HCT116 (cell line): Measurements from ENCODE around the gene ZNF32. TPM values are rescaled to one million over a fixed set of nuclear protein-coding genes. Genes with fewer than 3 reads are reported as not detected.

Experiments
- ATAC-seq: fragments of 200-7000 bp; cut with Tn5 transposase; 2 replicates; pipeline ENCODE4 v1.9.1; 2020; ENCODE audit warnings: mild to moderate bottlenecking, moderate library complexity
- BruUV-seq: library from RNA; stranded (reverse); fragments of 400-500 nt; replicated peaks from 2 replicates; lab custom pipeline; 2021; lab: Mats Ljungman, UMichigan
- CTCF ChIA-PET: fragments of 300-600 bp; sonication (Branson Sonifier 250); formaldehyde crosslinking; loops from one replicate; lab custom pipeline; 2021; ENCODE audit warnings: antibody characterized with exemption; lab: Charles Lee
- POLR2A ChIA-PET: fragments of 300-600, 350-600 bp; sonication (Branson Sonifier 250); formaldehyde crosslinking; loops from one replicate; lab custom pipeline; 2021; ENCODE audit warnings: antibody characterized with exemption; lab: Charles Lee
- RAD21 ChIA-PET, 2 experiments: fragments of 300-600 bp; sonication (Branson Sonifier 250); formaldehyde crosslinking; loops; one replicate each; lab custom pipeline; 2023; ENCODE audit warnings: low total read pairs in 2 of 2; ENCODE audit not compliant: uncharacterized antibody in 2 of 2, unreplicated experiment in 2 of 2, low non-redundant PET in 1 of 2; lab: Charles Lee
- DNase-seq: peaks from one replicate; pipeline ENCODE4 v3.0.0-alpha.2; 2010; ENCODE audit warnings: low read depth, low spot score
- H2AFZ ChIP-seq: fragments of 200-600 bp; shearing (Covaris generic), sonication (generic); 2 replicates; pipeline ENCODE4 v1.6.1; 2017; ENCODE audit warnings: low read depth, mixed run types, mixed read lengths, antibody characterized with exemption, low read length; ENCODE audit not compliant: poor library complexity, severe bottlenecking
- H3K27ac ChIP-seq: 2 replicates; pipeline ENCODE4 v1.5.1; 2012; ENCODE audit warnings: low read depth, low read length
- H3K27me3 ChIP-seq: fragments of 200-600 bp; sonication (generic); 2 replicates; pipeline ENCODE4 v1.6.1; 2016; ENCODE audit warnings: mixed run types, low read length, mixed read lengths; ENCODE audit not compliant: insufficient read depth
- H3K36me3 ChIP-seq, 2 experiments: fragments of 200-500 bp in 1 of 2; fragments of 200-600 bp in 1 of 2; sonication (Bioruptor generic) in 1 of 2; sonication (generic) in 1 of 2; 2 replicates each; pipeline versions ENCODE4 v1.5.1 to v1.6.1; 2014 to 2016; ENCODE audit warnings: low read length in 2 of 2, inconsistent platforms in 1 of 2, mixed read lengths in 1 of 2, mixed run types in 1 of 2; ENCODE audit not compliant: insufficient read depth in 2 of 2, control insufficient read depth in 1 of 2
- H3K4me1 ChIP-seq, 2 experiments: fragments of 200-600 bp in 1 of 2; sonication (generic) in 1 of 2; 2 replicates each; pipeline versions ENCODE4 v1.5.1 to v1.6.1; 2012 to 2017; ENCODE audit warnings: low read length in 2 of 2, inconsistent platforms in 1 of 2, mild to moderate bottlenecking in 1 of 2, mixed read lengths in 1 of 2, mixed run types in 1 of 2, moderate library complexity in 1 of 2; ENCODE audit not compliant: insufficient read depth in 2 of 2, control insufficient read depth in 1 of 2
- H3K4me2 ChIP-seq: fragments of 200-600 bp; sonication (generic); 2 replicates; pipeline ENCODE4 v1.6.1; 2017; ENCODE audit warnings: mixed run types, low read length, mixed read lengths
- H3K4me3 ChIP-seq, 2 experiments: fragments of 200-600 bp in 1 of 2; sonication (generic) in 1 of 2; replicated peaks in 1 of 2; 2 replicates each; pipeline ENCODE4 v1.5.1; 2011 to 2016; ENCODE audit warnings: low read length in 2 of 2, control low read depth in 1 of 2, low read depth in 1 of 2, mild to moderate bottlenecking in 1 of 2, mixed read lengths in 1 of 2, mixed run types in 1 of 2
- H3K79me2 ChIP-seq: fragments of 200-600 bp; sonication (generic); 2 replicates; pipeline ENCODE4 v1.6.1; 2017; ENCODE audit warnings: mild to moderate bottlenecking, mixed run types, low read length, moderate library complexity, mixed read lengths; ENCODE audit not compliant: insufficient read depth
- H3K9ac ChIP-seq: fragments of 200-600 bp; sonication (generic); 2 replicates; pipeline ENCODE4 v1.6.1; 2016; ENCODE audit warnings: low read length, mixed read lengths
- H3K9me2 ChIP-seq: fragments of 200-600 bp; sonication (generic), shearing (Covaris generic); 2 replicates; pipeline ENCODE4 v1.6.1; 2017; ENCODE audit warnings: mixed run types, mild to moderate bottlenecking, moderate library complexity; ENCODE audit not compliant: insufficient read depth
- H3K9me3 ChIP-seq, 2 experiments: fragments of 200-500 bp in 1 of 2; fragments of 200-600 bp in 1 of 2; sonication (Bioruptor generic) in 1 of 2; sonication (generic) in 1 of 2; 2 replicates each; pipeline ENCODE4 v1.6.1; 2014 to 2017; ENCODE audit warnings: low read length in 2 of 2, mixed read lengths in 2 of 2, inconsistent platforms in 1 of 2, low read depth in 1 of 2, mild to moderate bottlenecking in 1 of 2, mixed run types in 1 of 2, moderate library complexity in 1 of 2; ENCODE audit not compliant: control insufficient read depth in 1 of 2, insufficient read depth in 1 of 2
- H4K20me1 ChIP-seq: fragments of 200-600 bp; sonication (generic), shearing (Covaris generic); 2 replicates; pipeline ENCODE4 v1.6.1; 2017; ENCODE audit warnings: mixed run types, mild to moderate bottlenecking, moderate library complexity; ENCODE audit not compliant: insufficient read depth
- CEBPB ChIP-seq: IDR thresholded peaks from 2 replicates; pipeline ENCODE4 v1.6.1; 2012; ENCODE audit warnings: low read depth
- ELF1 ChIP-seq: IDR thresholded peaks from 2 replicates; pipeline ENCODE4 v1.6.1; 2012; ENCODE audit warnings: low read depth, borderline replicate concordance
- EZH2 ChIP-seq: fragments of 200-600 bp; sonication (generic); IDR thresholded peaks from 2 replicates; pipeline ENCODE4 v1.6.1; 2017; ENCODE audit warnings: antibody characterized with exemption, mixed run types
- EZH2phosphoT487 ChIP-seq: fragments of 200-600 bp; IDR thresholded peaks from 2 replicates; pipeline ENCODE4 v1.6.1; 2018; ENCODE audit warnings: antibody characterized with exemption, borderline replicate concordance
- FOSL1 ChIP-seq: IDR thresholded peaks from 2 replicates; pipeline ENCODE4 v1.6.1; 2012; ENCODE audit warnings: low read depth
- POLR2A ChIP-seq: IDR thresholded peaks from 2 replicates; pipeline ENCODE4 v1.7.0; 2011; ENCODE audit warnings: borderline replicate concordance; ENCODE audit not compliant: insufficient read depth, insufficient read length; ENCODE audit errors: extremely low read depth
- POLR2AphosphoS5 ChIP-seq: IDR thresholded peaks from 2 replicates; pipeline ENCODE4 v1.6.1; 2011; ENCODE audit warnings: mild to moderate bottlenecking, low read depth, low read length, moderate library complexity
- SIN3A ChIP-seq: IDR thresholded peaks from 2 replicates; pipeline ENCODE4 v1.6.1; 2012; ENCODE audit warnings: low read depth
- TCF7L2 ChIP-seq: IDR thresholded peaks from 2 replicates; pipeline ENCODE4 v1.7.0; 2011; ENCODE audit warnings: borderline replicate concordance, inconsistent platforms; ENCODE audit not compliant: insufficient read depth, insufficient read length; ENCODE audit errors: extremely low read depth
- YY1 ChIP-seq: IDR thresholded peaks from 2 replicates; pipeline ENCODE4 v1.6.1; 2011; ENCODE audit warnings: low read length, low read depth, moderate library complexity, mild to moderate bottlenecking; ENCODE audit not compliant: insufficient replicate concordance; ENCODE audit errors: extremely low read depth
- ZFX ChIP-seq: fragments of 450-650 bp; IDR thresholded peaks from 2 replicates; pipeline ENCODE4 v1.6.1; 2017
- ZNF274 ChIP-seq: fragments of 200-500 bp; sonication (Bioruptor generic); IDR thresholded peaks from 2 replicates; pipeline ENCODE4 v1.6.1; 2014; ENCODE audit warnings: mild to moderate bottlenecking, low read depth, low read length, inconsistent platforms
- intact Hi-C: fragments of 100-400 bp; cut with micrococcal nuclease; formaldehyde crosslinking; loops from 2 replicates; pipeline ENCODE4 v1.10.0; 2022
- total RNA-seq: library from RNA; stranded (reverse); gene quantifications from one replicate; pipeline ENCODE4 v1.2.1, GENCODE V29; 2021; ENCODE audit not compliant: unreplicated experiment
- TF ChIP-seq, protein P1 (sequence below): IDR thresholded peaks from 2 replicates; pipeline ENCODE4 v1.6.1; 2011; ENCODE audit warnings: mild to moderate bottlenecking, low read length, moderate library complexity; ENCODE audit not compliant: insufficient replicate concordance; ENCODE audit errors: extremely low read depth
- TF ChIP-seq, protein P2 (sequence below): IDR thresholded peaks from 2 replicates; pipeline ENCODE4 v1.6.1; 2012
- TF ChIP-seq, protein P3 (sequence below): IDR thresholded peaks from 2 replicates; pipeline ENCODE4 v1.6.1; 2012; ENCODE audit warnings: low read depth
- TF ChIP-seq, protein P4 (sequence below), 3 experiments: fragments of 200-600 bp in 1 of 3; sonication (generic) in 1 of 3; IDR thresholded peaks in 2 of 3; conservative IDR thresholded peaks in 1 of 3; 2 replicates each; pipeline ENCODE4 v1.5.1; 2012 to 2017; ENCODE audit warnings: low read depth in 2 of 3, low read length in 2 of 3, antibody characterized with exemption in 1 of 3, borderline replicate concordance in 1 of 3, control low read depth in 1 of 3, mild to moderate bottlenecking in 1 of 3, mixed read lengths in 1 of 3, mixed run types in 1 of 3, moderate library complexity in 1 of 3; ENCODE audit not compliant: insufficient read depth in 1 of 3
- TF ChIP-seq, protein P5 (sequence below): IDR thresholded peaks from 2 replicates; pipeline ENCODE4 v1.6.1; 2012

The ZNF32 gene
- total RNA-seq, 1 experiment from 2014 or later = 10.3 TPM

DNA sequence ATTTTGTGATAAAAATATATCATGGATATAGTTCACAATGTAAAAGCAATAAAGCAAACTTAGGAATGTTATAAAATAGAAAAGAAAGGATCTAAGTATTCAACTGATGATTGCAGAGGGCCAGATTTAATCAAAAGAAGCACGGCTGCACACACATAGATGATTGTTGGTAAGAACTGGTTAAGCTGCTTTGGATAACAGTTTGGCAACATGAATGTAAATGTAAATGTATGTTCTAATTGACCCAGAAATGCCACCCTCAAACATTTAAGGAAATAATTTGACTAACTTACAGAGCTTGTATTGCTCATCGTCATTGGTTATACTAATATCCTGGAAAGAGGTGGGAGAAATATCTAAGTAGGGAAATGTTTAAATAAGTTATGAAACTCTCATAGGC lies 29.3 kb downstream of the ZNF32 start:
- H2AFZ ChIP-seq = no peak overlapping the region
- no peaks in the 10 kb centered on the region for H3K9me2 ChIP-seq
- ChIA-PET RAD21 (no interaction called here), POLR2A (no interaction called here), CTCF (no interaction called here)
- TF ChIP-seq CEBPB = no peak
- TF ChIP-seq POLR2A = no peak
- TF ChIP-seq, protein P1, sequence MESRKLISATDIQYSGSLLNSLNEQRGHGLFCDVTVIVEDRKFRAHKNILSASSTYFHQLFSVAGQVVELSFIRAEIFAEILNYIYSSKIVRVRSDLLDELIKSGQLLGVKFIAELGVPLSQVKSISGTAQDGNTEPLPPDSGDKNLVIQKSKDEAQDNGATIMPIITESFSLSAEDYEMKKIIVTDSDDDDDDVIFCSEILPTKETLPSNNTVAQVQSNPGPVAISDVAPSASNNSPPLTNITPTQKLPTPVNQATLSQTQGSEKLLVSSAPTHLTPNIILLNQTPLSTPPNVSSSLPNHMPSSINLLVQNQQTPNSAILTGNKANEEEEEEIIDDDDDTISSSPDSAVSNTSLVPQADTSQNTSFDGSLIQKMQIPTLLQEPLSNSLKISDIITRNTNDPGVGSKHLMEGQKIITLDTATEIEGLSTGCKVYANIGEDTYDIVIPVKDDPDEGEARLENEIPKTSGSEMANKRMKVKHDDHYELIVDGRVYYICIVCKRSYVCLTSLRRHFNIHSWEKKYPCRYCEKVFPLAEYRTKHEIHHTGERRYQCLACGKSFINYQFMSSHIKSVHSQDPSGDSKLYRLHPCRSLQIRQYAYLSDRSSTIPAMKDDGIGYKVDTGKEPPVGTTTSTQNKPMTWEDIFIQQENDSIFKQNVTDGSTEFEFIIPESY = no peak
- no peak for TF ChIP-seq ZFX
- no peak for TF ChIP-seq ELF1
- TF ChIP-seq FOSL1 = no peak
- no peak for TF ChIP-seq SIN3A
- TF ChIP-seq, protein P2, sequence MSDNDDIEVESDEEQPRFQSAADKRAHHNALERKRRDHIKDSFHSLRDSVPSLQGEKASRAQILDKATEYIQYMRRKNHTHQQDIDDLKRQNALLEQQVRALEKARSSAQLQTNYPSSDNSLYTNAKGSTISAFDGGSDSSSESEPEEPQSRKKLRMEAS = no peak
- TF ChIP-seq, protein P3, sequence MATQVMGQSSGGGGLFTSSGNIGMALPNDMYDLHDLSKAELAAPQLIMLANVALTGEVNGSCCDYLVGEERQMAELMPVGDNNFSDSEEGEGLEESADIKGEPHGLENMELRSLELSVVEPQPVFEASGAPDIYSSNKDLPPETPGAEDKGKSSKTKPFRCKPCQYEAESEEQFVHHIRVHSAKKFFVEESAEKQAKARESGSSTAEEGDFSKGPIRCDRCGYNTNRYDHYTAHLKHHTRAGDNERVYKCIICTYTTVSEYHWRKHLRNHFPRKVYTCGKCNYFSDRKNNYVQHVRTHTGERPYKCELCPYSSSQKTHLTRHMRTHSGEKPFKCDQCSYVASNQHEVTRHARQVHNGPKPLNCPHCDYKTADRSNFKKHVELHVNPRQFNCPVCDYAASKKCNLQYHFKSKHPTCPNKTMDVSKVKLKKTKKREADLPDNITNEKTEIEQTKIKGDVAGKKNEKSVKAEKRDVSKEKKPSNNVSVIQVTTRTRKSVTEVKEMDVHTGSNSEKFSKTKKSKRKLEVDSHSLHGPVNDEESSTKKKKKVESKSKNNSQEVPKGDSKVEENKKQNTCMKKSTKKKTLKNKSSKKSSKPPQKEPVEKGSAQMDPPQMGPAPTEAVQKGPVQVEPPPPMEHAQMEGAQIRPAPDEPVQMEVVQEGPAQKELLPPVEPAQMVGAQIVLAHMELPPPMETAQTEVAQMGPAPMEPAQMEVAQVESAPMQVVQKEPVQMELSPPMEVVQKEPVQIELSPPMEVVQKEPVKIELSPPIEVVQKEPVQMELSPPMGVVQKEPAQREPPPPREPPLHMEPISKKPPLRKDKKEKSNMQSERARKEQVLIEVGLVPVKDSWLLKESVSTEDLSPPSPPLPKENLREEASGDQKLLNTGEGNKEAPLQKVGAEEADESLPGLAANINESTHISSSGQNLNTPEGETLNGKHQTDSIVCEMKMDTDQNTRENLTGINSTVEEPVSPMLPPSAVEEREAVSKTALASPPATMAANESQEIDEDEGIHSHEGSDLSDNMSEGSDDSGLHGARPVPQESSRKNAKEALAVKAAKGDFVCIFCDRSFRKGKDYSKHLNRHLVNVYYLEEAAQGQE = no peak
- no peak for TF ChIP-seq POLR2AphosphoS5
- TF ChIP-seq YY1 = no peak
- no peak for TF ChIP-seq EZH2
- no peak for TF ChIP-seq EZH2phosphoT487
- no peak for TF ChIP-seq TCF7L2
- no peak for TF ChIP-seq ZNF274
- TF ChIP-seq, protein P4, sequence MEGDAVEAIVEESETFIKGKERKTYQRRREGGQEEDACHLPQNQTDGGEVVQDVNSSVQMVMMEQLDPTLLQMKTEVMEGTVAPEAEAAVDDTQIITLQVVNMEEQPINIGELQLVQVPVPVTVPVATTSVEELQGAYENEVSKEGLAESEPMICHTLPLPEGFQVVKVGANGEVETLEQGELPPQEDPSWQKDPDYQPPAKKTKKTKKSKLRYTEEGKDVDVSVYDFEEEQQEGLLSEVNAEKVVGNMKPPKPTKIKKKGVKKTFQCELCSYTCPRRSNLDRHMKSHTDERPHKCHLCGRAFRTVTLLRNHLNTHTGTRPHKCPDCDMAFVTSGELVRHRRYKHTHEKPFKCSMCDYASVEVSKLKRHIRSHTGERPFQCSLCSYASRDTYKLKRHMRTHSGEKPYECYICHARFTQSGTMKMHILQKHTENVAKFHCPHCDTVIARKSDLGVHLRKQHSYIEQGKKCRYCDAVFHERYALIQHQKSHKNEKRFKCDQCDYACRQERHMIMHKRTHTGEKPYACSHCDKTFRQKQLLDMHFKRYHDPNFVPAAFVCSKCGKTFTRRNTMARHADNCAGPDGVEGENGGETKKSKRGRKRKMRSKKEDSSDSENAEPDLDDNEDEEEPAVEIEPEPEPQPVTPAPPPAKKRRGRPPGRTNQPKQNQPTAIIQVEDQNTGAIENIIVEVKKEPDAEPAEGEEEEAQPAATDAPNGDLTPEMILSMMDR (IDR thresholded peaks at IDR 0.05 in 2 of 3, conservative IDR thresholded peaks at IDR 0.05 in 1 of 3; ENCODE audit: borderline replicate concordance in 1 of 3, insufficient read depth in 1 of 3, low read depth in 2 of 3, low read length in 2 of 3) = no peak
- TF ChIP-seq, protein P5, sequence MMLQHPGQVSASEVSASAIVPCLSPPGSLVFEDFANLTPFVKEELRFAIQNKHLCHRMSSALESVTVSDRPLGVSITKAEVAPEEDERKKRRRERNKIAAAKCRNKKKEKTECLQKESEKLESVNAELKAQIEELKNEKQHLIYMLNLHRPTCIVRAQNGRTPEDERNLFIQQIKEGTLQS = no peak
- no peaks in the 10 kb centered on the region for H4K20me1 ChIP-seq
- DNase-seq = no peak
- no TSS peak for BruUV-seq
- no peak overlapping the region for H3K4me3 ChIP-seq
- H3K4me2 ChIP-seq = no peak overlapping the region
- no peaks in the 10 kb centered on the region for H3K79me2 ChIP-seq
- ATAC-seq = no peak
- peaks cover 4 to 11% of the 10 kb centered on the region in 2 experiments for H3K36me3 ChIP-seq
- no peak overlapping the region for H3K27ac ChIP-seq
- intact Hi-C loops = no loop called here
- H3K4me1 ChIP-seq = peaks cover 0 to 4% of the 10 kb centered on the region in 2 experiments; a peak in 2 of 4 replicates
- no peak overlapping the region for H3K9ac ChIP-seq
- peaks cover 7 to 33% of the 10 kb centered on the region in 2 experiments; a peak in 3 of 4 replicates for H3K9me3 ChIP-seq
- no peaks in the 10 kb centered on the region for H3K27me3 ChIP-seq
